Stimulated activated naive CD8-positive, alpha-beta T cell treated with anti-CD3 and anti-CD28 coated beads, Interleukin-15, amount 100 ng/mL, for 72 hours (primary cell): Measurements from ENCODE around the gene REEP2.
A peak's percentile ranks its signal among the peaks of the same experiment; 100 is the strongest.

Source experiments
- ATAC-seq: fragments of 150-1000 bp; cut with Tn5 transposase; 2 replicates; pipeline ENCODE4 v1.10.0; 2021; ENCODE audit warnings: mild to moderate bottlenecking, moderate library complexity
- DNase-seq, 2 donors: peaks; one replicate each; pipeline ENCODE4 v3.0.0; 2021 to 2022
- H3K27ac Mint-ChIP-seq, 2 donors: one replicate each; pipeline ENCODE4 v1.8.0; 2022; ENCODE audit warnings: mild to moderate bottlenecking in 2 of 2, mixed read lengths in 2 of 2, moderate library complexity in 2 of 2
- H3K27me3 Mint-ChIP-seq: one replicate; pipeline ENCODE4 v1.8.0; 2022; ENCODE audit warnings: mixed read lengths
- H3K4me1 Mint-ChIP-seq: one replicate; pipeline ENCODE4 v1.8.0; 2022; ENCODE audit warnings: mild to moderate bottlenecking, mixed read lengths
- H3K4me3 Mint-ChIP-seq, 2 donors: one replicate each; pipeline ENCODE4 v1.8.0; 2022; ENCODE audit warnings: mild to moderate bottlenecking in 2 of 2, mixed read lengths in 2 of 2, moderate library complexity in 1 of 2
- H3K9me3 Mint-ChIP-seq, 2 donors: one replicate each; pipeline ENCODE4 v1.8.0; 2022; ENCODE audit warnings: mixed read lengths in 2 of 2

The REEP2 gene

GRCh38 chr5:138444078-138444773, 5.4 kb downstream of the REEP2 start:
- Mint-ChIP-seq H3K4me3 (no peak overlapping the region), H3K27me3 (peaks cover 31% of the 10 kb centered on the region), H3K9me3 (no peaks in the 10 kb centered on the region), H3K27ac (peak overlapping the region in 1 of 2 donors; percentile 8), H3K4me1 (peaks cover 13% of the 10 kb centered on the region)
- no peak for ATAC-seq
- no peak for DNase-seq

DNA sequence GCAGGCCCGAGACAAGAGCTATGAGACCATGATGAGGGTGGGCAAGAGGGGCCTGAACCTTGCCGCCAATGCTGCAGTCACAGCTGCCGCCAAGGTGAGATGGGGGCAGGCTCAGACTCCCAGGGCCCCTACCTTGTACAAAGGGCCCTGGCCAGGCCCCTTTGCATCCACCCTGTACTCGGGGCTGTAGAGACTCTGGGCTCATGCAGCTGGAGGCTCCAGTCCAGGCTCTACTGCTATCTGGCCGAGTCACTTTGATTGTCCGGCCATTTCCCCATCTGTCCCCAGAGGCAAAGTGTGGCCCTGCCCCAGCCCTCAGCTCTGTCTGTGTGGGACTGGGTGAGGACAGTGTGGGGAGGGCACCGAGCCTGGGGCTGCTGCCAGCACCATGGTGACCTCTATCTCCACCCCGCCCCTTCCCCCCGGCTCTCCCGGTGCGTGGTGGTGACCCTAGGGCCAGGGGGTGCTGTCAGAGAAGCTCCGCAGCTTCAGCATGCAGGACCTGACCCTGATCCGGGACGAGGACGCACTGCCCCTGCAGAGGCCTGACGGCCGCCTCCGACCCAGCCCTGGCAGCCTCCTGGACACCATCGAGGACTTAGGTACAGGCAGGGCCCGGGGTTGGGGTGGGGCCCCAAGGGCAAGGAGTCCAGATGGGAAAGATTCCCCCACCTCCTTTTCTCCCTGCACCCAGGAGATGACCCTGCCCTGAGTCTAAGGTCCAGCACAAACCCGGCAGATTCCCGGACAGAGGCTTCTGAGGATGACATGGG, 6.1 kb downstream of the REEP2 start:
- Mint-ChIP-seq H3K4me1 (peaks cover 10% of the 10 kb centered on the region), H3K4me3 (no peak overlapping the region), H3K27ac (no peak overlapping the region), H3K27me3 (peaks cover 23% of the 10 kb centered on the region), H3K9me3 (no peaks in the 10 kb centered on the region)
- ATAC-seq (peak; percentile 16), DNase-seq (no peak)

DNA sequence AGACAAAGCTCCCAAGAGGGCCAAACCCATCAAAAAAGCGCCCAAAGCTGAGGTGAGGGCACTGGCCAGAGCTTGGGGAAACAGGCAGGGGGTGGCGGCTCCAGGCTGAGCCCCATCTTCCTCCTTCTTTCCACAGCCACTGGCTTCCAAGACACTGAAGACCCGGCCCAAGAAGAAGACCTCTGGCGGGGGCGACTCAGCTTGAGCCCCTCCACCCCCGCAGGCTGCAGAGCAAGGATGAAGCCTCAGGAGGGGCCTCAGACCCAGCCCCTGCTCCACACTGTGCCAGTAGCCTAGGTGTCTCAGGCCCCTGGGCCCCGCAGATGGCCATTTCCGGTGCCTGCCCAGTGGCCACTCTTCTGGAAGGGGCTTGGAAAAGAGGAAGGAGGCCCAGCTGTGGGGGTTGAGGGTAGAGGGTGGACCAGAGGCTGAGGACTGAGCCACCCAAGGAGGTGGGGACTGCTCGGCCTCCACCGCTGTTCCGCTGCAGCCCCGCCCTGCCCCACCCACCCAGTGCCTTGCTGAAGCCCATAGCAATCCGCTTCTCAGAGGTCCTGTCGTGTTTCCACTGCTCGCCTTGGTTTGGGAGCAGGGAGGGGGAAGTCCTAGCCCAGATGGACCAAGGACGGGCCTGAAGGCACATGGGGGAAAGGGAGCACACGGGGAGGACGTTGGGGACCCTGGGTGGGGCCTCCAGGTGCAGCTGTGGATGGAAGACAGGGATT, 6.9 kb downstream of the REEP2 start:
- Mint-ChIP-seq H3K27me3 (peaks cover 16% of the 10 kb centered on the region), H3K4me3 (no peak overlapping the region), H3K27ac (no peak overlapping the region), H3K4me1 (peaks cover 8% of the 10 kb centered on the region), H3K9me3 (no peaks in the 10 kb centered on the region)
- ATAC-seq: no peak
- DNase-seq: no peak

GRCh38 chr5:138448070-138448469, 9.2 kb downstream of the REEP2 start:
- no peak for ATAC-seq
- Mint-ChIP-seq H3K27ac (peak overlapping the region in 1 of 2 donors; percentile 1), H3K4me1 (peaks cover 8% of the 10 kb centered on the region), H3K9me3 (no peaks in the 10 kb centered on the region), H3K27me3 (peaks cover 14% of the 10 kb centered on the region), H3K4me3 (no peak overlapping the region)
- no peak for DNase-seq

DNA sequence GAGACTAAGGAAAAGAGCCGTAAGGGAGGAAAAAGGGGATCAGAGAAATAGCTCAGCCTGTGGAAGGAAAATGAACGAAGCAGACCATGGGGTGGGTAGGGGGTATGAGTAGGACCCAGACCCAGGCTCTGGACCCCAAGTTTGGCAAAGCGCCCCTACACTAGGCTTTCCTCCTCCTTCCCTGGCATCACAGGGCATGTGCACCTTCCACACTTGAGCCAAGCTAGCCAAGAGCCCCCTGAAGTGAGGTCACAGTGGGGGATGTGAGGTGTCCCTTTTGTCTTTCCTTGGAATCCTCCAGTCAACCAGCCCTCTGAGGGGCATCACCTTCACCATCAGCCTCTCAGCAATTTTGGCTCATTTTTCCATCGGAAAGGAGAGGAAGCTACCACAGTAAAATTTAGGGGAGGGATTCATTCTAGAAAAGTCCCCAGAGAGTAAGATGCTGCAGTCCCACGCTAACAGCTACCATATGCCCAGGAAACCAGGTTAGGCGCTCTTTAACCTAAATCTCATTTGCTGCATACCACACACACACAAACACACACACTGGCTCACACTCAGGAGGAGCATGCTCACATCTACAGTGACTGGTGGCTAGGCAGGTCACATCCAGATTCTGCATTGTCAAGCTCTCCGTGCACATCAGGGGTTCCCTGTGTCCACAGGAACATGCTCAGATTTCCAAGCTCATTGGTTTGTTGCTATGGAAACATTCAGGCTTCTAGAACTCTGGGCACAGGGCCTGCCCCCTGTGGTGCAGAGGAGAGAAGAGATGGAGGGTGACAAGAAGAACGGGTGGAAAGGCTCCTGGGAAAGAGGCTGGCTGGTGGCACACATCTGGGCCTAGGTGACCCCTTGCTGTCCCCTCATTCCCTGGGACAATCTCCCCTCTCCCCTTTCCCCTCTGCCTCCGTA, 9.9 kb downstream of the REEP2 start:
- Mint-ChIP-seq H3K27ac (no peak overlapping the region), H3K4me3 (no peak overlapping the region), H3K4me1 (peaks cover 8% of the 10 kb centered on the region), H3K9me3 (no peaks in the 10 kb centered on the region), H3K27me3 (peaks cover 14% of the 10 kb centered on the region)
- no peak for DNase-seq
- ATAC-seq: no peak

DNA sequence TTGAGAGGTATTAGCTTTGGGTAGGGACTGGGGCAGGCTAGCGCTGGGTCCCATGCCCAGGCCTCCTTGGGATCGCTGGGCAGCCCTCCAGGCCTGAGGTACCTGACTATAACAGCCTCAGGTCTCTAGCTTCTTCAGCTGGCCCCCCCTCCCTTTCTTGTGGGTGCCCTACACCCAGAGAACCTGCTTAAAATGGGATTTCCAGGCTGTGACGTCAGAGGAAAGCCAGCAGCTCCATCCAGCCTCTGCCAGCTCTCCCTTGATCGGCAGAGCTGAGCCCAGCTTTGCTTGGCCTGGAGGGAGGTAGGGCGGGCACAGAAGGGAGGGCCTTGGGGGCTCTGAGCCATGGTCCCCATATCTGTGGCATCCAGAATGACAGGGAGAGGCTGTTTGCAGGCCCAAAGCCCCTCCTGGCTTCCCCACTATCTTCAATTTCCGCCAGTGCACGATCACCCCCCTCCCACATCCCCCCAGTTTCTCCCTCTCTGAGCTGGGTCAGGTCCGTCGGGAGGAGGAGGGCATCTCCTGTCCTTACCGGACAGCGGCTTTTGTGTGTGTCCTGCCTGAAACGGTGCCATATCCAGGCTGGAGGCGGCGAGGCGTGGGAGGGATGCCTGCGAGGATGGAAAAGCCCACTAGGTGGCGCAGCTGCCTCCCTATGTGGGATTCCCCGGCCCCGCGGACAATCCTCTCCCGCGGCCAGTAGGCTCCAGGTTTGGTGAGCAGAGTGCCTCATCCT, 10.8 kb downstream of the REEP2 start:
- H3K27ac Mint-ChIP-seq: peak overlapping the region in 1 of 2 donors; percentile 85
- H3K27me3 Mint-ChIP-seq: peaks cover 14% of the 10 kb centered on the region
- DNase-seq (peak; percentile 82 to 86), ATAC-seq (peak; percentile 86)
- H3K4me3 Mint-ChIP-seq: peak overlapping the region; percentile 57 to 72
- H3K4me1 Mint-ChIP-seq: peaks cover 8% of the 10 kb centered on the region
- H3K9me3 Mint-ChIP-seq: no peaks in the 10 kb centered on the region

- no peaks in the 10 kb centered on the region for H3K9me3 Mint-ChIP-seq
- ATAC-seq (no peak), DNase-seq (no peak)
- peaks cover 14% of the 10 kb centered on the region for H3K27me3 Mint-ChIP-seq
- no peak overlapping the region for H3K4me3 Mint-ChIP-seq
- H3K27ac Mint-ChIP-seq: no peak overlapping the region
- H3K4me1 Mint-ChIP-seq: peaks cover 8% of the 10 kb centered on the region
These were observed 12.1 kb downstream of the REEP2 start for GRCh38 chr5:138450971-138451370.

DNA sequence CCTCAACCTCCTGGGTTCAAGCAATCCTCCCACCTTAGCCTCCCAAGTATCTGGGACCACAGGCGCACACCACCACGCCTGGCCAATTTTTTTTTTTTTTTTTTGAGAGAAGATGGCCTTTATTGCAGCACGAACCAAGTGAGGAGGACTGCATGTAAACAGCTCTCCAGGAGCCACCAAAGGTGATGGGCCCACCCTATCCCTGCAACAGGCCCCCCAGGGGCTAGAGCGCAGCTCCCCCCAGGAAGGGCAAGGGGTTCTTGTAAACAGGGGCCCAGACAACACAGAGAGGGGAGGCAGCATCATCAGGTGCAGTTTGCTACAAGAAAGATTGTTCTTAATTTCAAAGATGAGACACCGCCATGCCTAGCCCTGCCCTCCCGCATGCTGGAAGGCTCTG, 13.9 kb downstream of the REEP2 start:
- H3K27ac Mint-ChIP-seq: no peak overlapping the region
- H3K27me3 Mint-ChIP-seq: peaks cover 13% of the 10 kb centered on the region
- DNase-seq (no peak), ATAC-seq (no peak)
- peaks cover 17% of the 10 kb centered on the region for H3K4me1 Mint-ChIP-seq
- no peaks in the 10 kb centered on the region for H3K9me3 Mint-ChIP-seq
- no peak overlapping the region for H3K4me3 Mint-ChIP-seq

GRCh38 chr5:138453590-138453989, 14.7 kb downstream of the REEP2 start:
- no peak overlapping the region for H3K27ac Mint-ChIP-seq
- no peak overlapping the region for H3K4me3 Mint-ChIP-seq
- peaks cover 26% of the 10 kb centered on the region for H3K4me1 Mint-ChIP-seq

DNA sequence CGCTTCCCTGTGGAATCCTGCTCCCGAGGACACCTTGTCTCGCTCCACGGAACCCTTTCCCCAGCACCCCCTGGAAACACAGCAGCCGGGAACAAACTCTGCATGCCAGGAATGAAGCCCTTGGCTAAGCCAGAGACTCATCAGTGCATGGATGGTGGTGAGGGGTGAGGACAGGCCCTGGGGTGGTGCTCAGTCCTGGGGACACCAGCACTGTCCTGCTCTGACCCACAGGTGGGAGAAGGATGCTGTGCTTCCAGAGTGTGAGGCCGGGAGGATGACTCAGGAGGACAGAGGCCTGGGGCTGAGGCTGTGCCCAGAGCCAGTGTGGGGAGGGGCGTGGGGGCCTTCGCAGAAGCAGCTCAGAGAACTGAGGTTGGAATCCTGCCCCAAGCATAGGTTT, 15.3 kb downstream of the REEP2 start:
- Mint-ChIP-seq H3K9me3 (no peaks in the 10 kb centered on the region), H3K27ac (no peak overlapping the region), H3K27me3 (no peaks in the 10 kb centered on the region), H3K4me1 (peaks cover 31% of the 10 kb centered on the region), H3K4me3 (no peak overlapping the region)
- ATAC-seq: no peak
- DNase-seq: no peak

More at GRCh38 chr5:138453590-138453989, 14.7 kb downstream of the REEP2 start:
- Mint-ChIP-seq H3K9me3 (no peaks in the 10 kb centered on the region), H3K27me3 (peaks cover 4% of the 10 kb centered on the region)
- DNase-seq (no peak), ATAC-seq (no peak)

DNA sequence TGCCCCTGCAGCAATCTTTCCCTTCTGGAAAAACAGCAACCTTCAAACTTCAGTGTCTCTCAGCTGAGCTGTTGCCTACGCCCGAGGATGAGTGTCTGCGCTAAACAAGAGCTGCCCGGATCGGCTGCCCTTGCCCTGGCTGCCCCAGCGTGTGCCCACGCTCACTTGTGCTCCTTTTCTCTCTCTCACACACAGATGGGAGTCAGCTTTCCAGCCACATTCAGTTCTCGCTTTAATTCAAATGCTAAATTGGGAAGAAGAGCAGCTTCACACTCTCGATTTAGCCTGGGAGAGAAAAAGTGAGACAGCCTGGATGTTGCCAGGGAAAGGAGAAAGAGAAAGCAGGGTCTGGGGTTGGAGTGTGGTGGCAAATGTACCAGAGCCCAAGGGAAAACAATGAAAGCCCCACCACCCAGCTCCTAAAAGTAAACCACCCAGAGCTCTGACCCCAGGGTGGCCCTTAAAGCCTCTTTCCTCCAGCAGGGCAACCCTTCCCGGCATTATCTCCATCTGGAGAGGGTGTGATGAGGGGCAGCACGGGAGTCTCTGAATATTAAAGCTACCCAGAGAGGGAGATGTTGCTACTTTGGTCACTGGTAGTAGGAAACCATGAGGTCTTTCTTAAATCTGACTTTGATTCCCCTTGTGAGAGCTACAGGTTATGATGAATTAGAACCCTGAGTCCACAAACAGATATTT, 16.5 kb downstream of the REEP2 start:
- Mint-ChIP-seq H3K4me3 (no peak overlapping the region), H3K27me3 (no peaks in the 10 kb centered on the region), H3K27ac (no peak overlapping the region), H3K9me3 (no peaks in the 10 kb centered on the region), H3K4me1 (peaks cover 35% of the 10 kb centered on the region)
- no peak for DNase-seq
- no peak for ATAC-seq

DNA sequence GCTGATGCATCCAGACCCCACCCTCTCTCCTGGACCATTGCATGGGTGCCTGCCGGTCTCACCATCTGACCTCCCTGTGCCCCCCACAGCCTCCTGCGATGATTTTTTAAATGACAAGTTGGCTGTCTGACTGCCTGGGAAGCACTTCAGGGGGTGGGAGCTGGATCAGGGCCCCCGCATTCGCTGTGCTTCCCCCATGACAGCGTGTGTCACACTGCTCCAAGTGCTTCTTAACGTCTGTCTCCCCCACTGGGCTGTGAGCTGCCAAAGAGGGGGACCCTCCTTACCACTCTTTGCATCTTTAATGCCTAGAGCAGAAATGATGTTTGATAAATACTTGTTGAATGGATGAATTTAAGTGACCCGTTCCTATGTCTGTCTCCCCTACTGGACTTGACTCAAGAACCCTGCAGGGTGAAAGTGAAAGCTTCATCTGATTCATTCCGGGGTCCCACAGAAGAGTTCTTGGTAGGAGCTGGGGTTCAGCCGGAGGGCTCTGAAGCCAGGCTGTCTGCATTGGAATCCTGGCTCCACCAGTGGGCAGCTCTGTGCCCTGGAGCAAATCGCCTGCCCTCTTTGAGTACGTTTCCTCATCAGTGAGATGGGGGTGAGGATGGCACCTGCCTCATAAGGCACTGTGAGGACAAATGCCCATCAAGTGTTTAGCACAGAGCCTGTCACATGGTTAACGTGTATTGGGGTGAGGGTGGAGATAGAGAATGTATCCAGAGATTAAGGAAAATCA, 18.8 kb downstream of the REEP2 start:
- peak overlapping the region; percentile 77 to 92 for H3K4me3 Mint-ChIP-seq
- no peaks in the 10 kb centered on the region for H3K9me3 Mint-ChIP-seq
- DNase-seq (no peak), ATAC-seq (no peak)
- no peaks in the 10 kb centered on the region for H3K27me3 Mint-ChIP-seq
- H3K27ac Mint-ChIP-seq: peak overlapping the region; percentile 55 to 80
- peaks cover 52% of the 10 kb centered on the region for H3K4me1 Mint-ChIP-seq

GRCh38 chr5:138458384-138458783, 19.5 kb downstream of the REEP2 start:
- Mint-ChIP-seq H3K27ac (peak overlapping the region in 1 of 2 donors; percentile 99), H3K27me3 (no peaks in the 10 kb centered on the region), H3K4me3 (peak overlapping the region; percentile 92 to 94), H3K9me3 (no peaks in the 10 kb centered on the region), H3K4me1 (peaks cover 56% of the 10 kb centered on the region)
- DNase-seq (no peak), ATAC-seq (no peak)
